Astrocyte (in vitro differentiated cells and primary cell): ENCODE measurements around the gene MRPL43. TPM values are rescaled to one million over a fixed set of nuclear protein-coding genes. Genes with fewer than 3 reads are reported as not detected.
"Not testable (repeated sequence)": the region's sequence is repeated elsewhere in the genome, so short reads cannot be mapped to it uniquely, and the experiment has no call there.

Experiments used
- DNase-seq: peaks from one replicate; pipeline ENCODE4 v3.0.0-alpha.2; 2010; ENCODE audit warnings: low read depth
- FAIRE-seq: peaks from 2 replicates; lab custom pipeline; 2011; peaks lifted over from hg19 to GRCh38; lab: Jason Lieb, UNC
- H2AFZ ChIP-seq: 2 replicates; pipeline ENCODE4 v1.6.0; 2012; ENCODE audit warnings: low read depth, low read length, inconsistent platforms
- H3K27ac ChIP-seq: 2 replicates; pipeline ENCODE4 v1.5.1; 2011; ENCODE audit warnings: low read depth, low read length, inconsistent platforms
- H3K27me3 ChIP-seq: 2 replicates; pipeline ENCODE4 v1.6.0; 2011; ENCODE audit warnings: low read length, inconsistent platforms; ENCODE audit not compliant: insufficient read depth
- H3K36me3 ChIP-seq: 2 replicates; pipeline ENCODE4 v1.5.1; 2011; ENCODE audit warnings: low read length, inconsistent platforms; ENCODE audit not compliant: insufficient read depth
- H3K4me1 ChIP-seq: 2 replicates; pipeline ENCODE4 v1.5.1; 2011; ENCODE audit warnings: low read length, inconsistent platforms; ENCODE audit not compliant: insufficient read depth
- H3K4me2 ChIP-seq: 2 replicates; pipeline ENCODE4 v1.6.0; 2012; ENCODE audit warnings: low read length, inconsistent platforms
- H3K4me3 ChIP-seq: 2 replicates; pipeline ENCODE4 v1.5.1; 2011; ENCODE audit warnings: low read depth, mild to moderate bottlenecking, low read length, inconsistent platforms; ENCODE audit not compliant: insufficient read depth
- H3K79me2 ChIP-seq: 2 replicates; pipeline ENCODE4 v1.6.0; 2012; ENCODE audit warnings: mild to moderate bottlenecking, low read length, inconsistent platforms; ENCODE audit not compliant: insufficient read depth
- H3K9ac ChIP-seq: 2 replicates; pipeline ENCODE4 v1.6.0; 2012; ENCODE audit warnings: mild to moderate bottlenecking, low read length, inconsistent platforms
- H3K9me3 ChIP-seq: 2 replicates; pipeline ENCODE4 v1.5.1; 2012; ENCODE audit warnings: low read depth, mild to moderate bottlenecking, low read length, inconsistent platforms; ENCODE audit not compliant: insufficient read depth
- H4K20me1 ChIP-seq: 2 replicates; pipeline ENCODE4 v1.6.0; 2012; ENCODE audit warnings: low read length, inconsistent platforms; ENCODE audit not compliant: insufficient read depth
- H3K27ac Mint-ChIP-seq: one replicate; pipeline ENCODE4 v1.8.0; 2021; ENCODE audit warnings: mild to moderate bottlenecking, mixed read lengths; ENCODE audit not compliant: unreplicated experiment
- H3K27me3 Mint-ChIP-seq: one replicate; pipeline ENCODE4 v1.8.0; 2021; ENCODE audit warnings: low read depth, mixed read lengths; ENCODE audit not compliant: unreplicated experiment
- H3K36me3 Mint-ChIP-seq: one replicate; pipeline ENCODE4 v1.8.0; 2021; ENCODE audit warnings: low read depth, mixed read lengths; ENCODE audit not compliant: unreplicated experiment
- H3K4me1 Mint-ChIP-seq: one replicate; pipeline ENCODE4 v1.8.0; 2021; ENCODE audit warnings: low read depth, mixed read lengths; ENCODE audit not compliant: unreplicated experiment
- H3K4me3 Mint-ChIP-seq: one replicate; pipeline ENCODE4 v1.8.0; 2021; ENCODE audit warnings: mild to moderate bottlenecking, moderate library complexity, mixed read lengths; ENCODE audit not compliant: unreplicated experiment
- H3K9me3 Mint-ChIP-seq: one replicate; pipeline ENCODE4 v1.8.0; 2021; ENCODE audit warnings: mild to moderate bottlenecking, mixed read lengths; ENCODE audit not compliant: unreplicated experiment
- CTCF ChIP-seq: IDR thresholded peaks from 2 replicates; pipeline ENCODE4 v1.5.1; 2011; ENCODE audit warnings: low read depth, mild to moderate bottlenecking, inconsistent platforms, low read length, moderate library complexity; ENCODE audit not compliant: insufficient read depth
- EZH2 ChIP-seq: IDR thresholded peaks from 2 replicates; pipeline ENCODE4 v1.6.1; 2012; ENCODE audit warnings: mild to moderate bottlenecking, low read length, inconsistent platforms; ENCODE audit not compliant: insufficient read depth
- total RNA-seq: library from RNA; stranded (reverse); gene quantifications from 2 replicates; pipeline ENCODE4 v1.2.1, GENCODE V29; 2021

MRPL43 gene
- total RNA-seq, 1 donor from 2014 or later: 61.3 TPM

GRCh38 chr10:100977436-100977835 lies 9.9 kb downstream of the MRPL43 start:
- H3K9ac ChIP-seq: no peak overlapping the region
- no peaks in the 10 kb centered on the region for H3K9me3 Mint-ChIP-seq
- no peaks in the 10 kb centered on the region for H4K20me1 ChIP-seq
- no peak overlapping the region for H2AFZ ChIP-seq
- FAIRE-seq (no peak), DNase-seq (no peak)
- no peaks in the 10 kb centered on the region for H3K4me1 ChIP-seq
- no peaks in the 10 kb centered on the region for H3K27me3 ChIP-seq
- H3K4me1 Mint-ChIP-seq: no peaks in the 10 kb centered on the region
- H3K4me3 Mint-ChIP-seq: no peak overlapping the region
- peaks cover 18% of the 10 kb centered on the region for H3K36me3 Mint-ChIP-seq
- H3K36me3 ChIP-seq: no peaks in the 10 kb centered on the region
- H3K4me2 ChIP-seq: no peak overlapping the region
- no peaks in the 10 kb centered on the region for H3K79me2 ChIP-seq
- no peak overlapping the region for H3K4me3 ChIP-seq
- H3K9me3 ChIP-seq: no peaks in the 10 kb centered on the region
- no peaks in the 10 kb centered on the region for H3K27me3 Mint-ChIP-seq
- H3K27ac ChIP-seq: no peak overlapping the region
- TF ChIP-seq EZH2 (no peak), CTCF (no peak)
- no peak overlapping the region for H3K27ac Mint-ChIP-seq

- FAIRE-seq (no peak), DNase-seq (no peak)
- Mint-ChIP-seq H3K27ac (no peak overlapping the region), H3K9me3 (no peaks in the 10 kb centered on the region), H3K27me3 (no peaks in the 10 kb centered on the region), H3K36me3 (peaks cover 18% of the 10 kb centered on the region), H3K4me1 (no peaks in the 10 kb centered on the region), H3K4me3 (no peak overlapping the region)
- Histone ChIP-seq H4K20me1 (no peaks in the 10 kb centered on the region), H3K79me2 (no peaks in the 10 kb centered on the region), H3K4me2 (no peak overlapping the region), H3K9me3 (no peaks in the 10 kb centered on the region), H3K27ac (no peak overlapping the region), H3K4me3 (no peak overlapping the region), H3K36me3 (no peaks in the 10 kb centered on the region), H3K9ac (no peak overlapping the region), H3K4me1 (no peaks in the 10 kb centered on the region), H3K27me3 (no peaks in the 10 kb centered on the region), H2AFZ (no peak overlapping the region)
- no peak for TF ChIP-seq EZH2
Observed at GRCh38 chr10:100976906-100977305, 10.4 kb downstream of the MRPL43 start.

- not testable (repeated sequence) for H3K4me1 Mint-ChIP-seq, H3K36me3 ChIP-seq, H3K27ac ChIP-seq, H3K4me3 Mint-ChIP-seq, H3K9ac ChIP-seq, H3K27me3 Mint-ChIP-seq, H3K9me3 ChIP-seq, H3K9me3 Mint-ChIP-seq, H2AFZ ChIP-seq, FAIRE-seq, H3K4me1 ChIP-seq, H3K4me3 ChIP-seq, H3K4me2 ChIP-seq, H3K36me3 Mint-ChIP-seq, H3K79me2 ChIP-seq, H3K27ac Mint-ChIP-seq, H4K20me1 ChIP-seq, DNase-seq, H3K27me3 ChIP-seq
Observed at GRCh38 chr10:100975397-100975796, 11.9 kb downstream of the MRPL43 start.
